ENCODE measurements around the gene ZNF224.

ZNF224 gene

DNA sequence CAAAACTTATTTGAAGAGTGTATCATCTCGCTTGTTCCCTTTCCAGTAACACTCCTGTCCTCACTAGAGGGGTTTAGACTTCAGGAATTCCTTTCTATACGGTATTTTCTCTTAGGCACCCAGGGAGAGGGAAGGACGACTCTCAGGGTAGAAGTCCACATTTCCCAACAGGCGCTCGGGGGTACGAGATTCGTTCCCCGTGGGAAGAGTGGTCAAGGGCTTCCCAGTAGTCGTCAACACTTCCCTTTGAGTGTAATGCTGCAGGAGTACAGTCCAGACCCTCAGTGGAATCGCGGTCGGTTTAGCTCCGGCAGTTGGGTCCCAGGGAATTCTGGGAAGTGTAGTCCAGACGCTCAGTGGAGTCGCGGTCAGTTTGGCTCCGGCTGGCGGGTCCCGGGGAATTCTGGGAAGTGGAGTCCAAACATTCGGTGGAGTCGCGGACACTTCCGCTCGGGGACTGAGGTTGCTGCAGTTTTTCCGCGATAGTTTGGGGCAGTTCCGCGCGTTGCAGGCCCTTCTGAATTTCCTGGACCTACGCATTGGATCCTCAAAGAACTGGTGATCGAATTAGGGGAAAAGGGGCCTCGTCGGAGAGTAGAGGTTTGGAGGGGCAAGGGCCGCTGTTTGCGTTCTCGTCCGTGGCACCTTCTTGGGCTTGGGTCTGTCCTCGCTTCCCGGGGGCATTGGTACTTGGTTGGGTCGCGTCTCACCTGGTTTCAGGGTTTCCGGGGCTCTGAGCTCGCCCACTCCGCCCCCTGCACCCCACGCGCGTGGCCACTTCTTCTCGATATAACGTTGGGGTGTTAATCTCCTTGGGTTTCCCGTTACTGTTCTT, at the start of gene ZNF224:
Gene ZNF224 (plus strand): TSS at position 431 of the 835 bp plus-strand sequence. CDS start 3,513 bp downstream, outside the sequence.
- Histone ChIP-seq H3K9me3 (ENCODE audit: severe bottlenecking) (no peaks in the 10 kb centered on the region), H3K4me1 (ENCODE audit: insufficient read depth, poor library complexity, severe bottlenecking) (peaks cover 3% of the 10 kb centered on the region), H3K36me3 (ENCODE audit: low read depth) (peaks cover 26% of the 10 kb centered on the region), H3K27me3 (ENCODE audit: insufficient read depth, poor library complexity, severe bottlenecking) (no peaks in the 10 kb centered on the region), H3K4me3 (ENCODE audit: severe bottlenecking) (peak within 1 kb of the TSS; percentile 47), H3K27ac (ENCODE audit: poor library complexity, severe bottlenecking) (peak within 1 kb of the TSS; percentile 43)
- peak; percentile 88 for DNase-seq (ENCODE audit: low spot score)
- ATAC-seq (ENCODE audit: low read depth) = peak; percentile 97
- TF ChIP-seq CTCF (IDR thresholded peaks at IDR 0.05; ENCODE audit: poor library complexity, severe bottlenecking) = no peak

DNA sequence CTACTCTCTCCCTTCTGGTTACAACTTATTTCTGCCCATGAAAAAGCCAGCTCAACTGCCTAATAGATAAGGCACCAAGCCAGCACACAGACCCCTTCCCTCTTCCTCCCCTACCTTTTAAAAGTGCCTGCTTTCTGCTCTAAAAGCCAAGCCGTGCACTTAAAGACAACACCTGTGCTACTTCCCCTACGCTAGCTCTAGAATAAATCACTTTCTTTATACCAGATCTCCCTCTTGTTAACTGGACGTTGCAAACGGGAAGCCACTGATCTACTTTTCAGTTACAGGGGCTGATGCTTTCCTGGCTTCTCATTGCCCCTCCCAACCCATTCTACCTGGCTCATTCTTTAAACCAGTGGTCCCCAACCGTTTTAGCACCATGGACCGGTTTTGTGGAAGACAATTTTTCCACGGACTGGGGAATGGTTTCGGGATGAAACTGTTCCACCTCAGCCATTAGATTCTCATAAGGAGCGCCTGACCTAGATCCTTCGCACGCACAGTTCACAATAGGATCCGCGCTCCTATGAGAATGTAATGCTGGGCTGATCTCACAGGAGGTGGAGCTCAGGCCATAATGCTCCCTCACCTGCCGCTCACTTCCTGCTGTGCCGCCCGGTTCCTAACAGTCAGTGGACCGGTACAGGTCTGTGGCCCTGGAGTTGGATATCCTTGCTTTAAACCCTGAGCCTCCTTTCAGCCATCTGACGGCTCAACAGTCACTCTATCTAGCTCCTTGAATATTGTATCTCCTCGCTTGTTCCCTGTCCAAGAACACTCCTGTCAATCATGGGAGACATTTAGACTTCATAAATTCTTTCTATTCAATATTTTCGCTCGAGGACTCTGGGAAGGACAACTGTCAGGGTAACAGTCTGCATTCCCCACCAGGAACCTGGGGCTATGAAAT, 43.2 kb upstream of the ZNF224 start:
- no peaks in the 10 kb centered on the region for H3K27me3 ChIP-seq (ENCODE audit: insufficient read depth, poor library complexity, severe bottlenecking)
- no peaks in the 10 kb centered on the region; the same call in 1 of the 2 replicates for H3K36me3 ChIP-seq (ENCODE audit: low read depth)
- ATAC-seq (ENCODE audit: low read depth) = peak; percentile 46
- TF ChIP-seq CTCF (IDR thresholded peaks at IDR 0.05; ENCODE audit: poor library complexity, severe bottlenecking) = no peak
- no peak for DNase-seq (ENCODE audit: low spot score)
- H3K9me3 ChIP-seq (ENCODE audit: severe bottlenecking) = no peaks in the 10 kb centered on the region
- peak overlapping the region; percentile 13 for H3K27ac ChIP-seq (ENCODE audit: poor library complexity, severe bottlenecking)
- H3K4me1 ChIP-seq (ENCODE audit: insufficient read depth, poor library complexity, severe bottlenecking) = peaks cover 8% of the 10 kb centered on the region
- H3K4me3 ChIP-seq (ENCODE audit: severe bottlenecking) = peak overlapping the region; percentile 46

GRCh38 chr19:44051650-44052402, 42.3 kb upstream of the ZNF224 start, which contains the start of gene ZNF223:
TSS of gene ZNF223 (plus strand) at chr19:44052036. CDS start at chr19:44055177, 3,141 bp downstream.
- ATAC-seq (ENCODE audit: low read depth) = peak; percentile 99
- Histone ChIP-seq H3K9me3 (ENCODE audit: severe bottlenecking) (no peaks in the 10 kb centered on the region), H3K27me3 (ENCODE audit: insufficient read depth, poor library complexity, severe bottlenecking) (no peaks in the 10 kb centered on the region), H3K4me1 (ENCODE audit: insufficient read depth, poor library complexity, severe bottlenecking) (peaks cover 8% of the 10 kb centered on the region), H3K36me3 (ENCODE audit: low read depth) (peaks cover 2% of the 10 kb centered on the region), H3K4me3 (ENCODE audit: severe bottlenecking) (peak within 1 kb of the TSS; percentile 46), H3K27ac (ENCODE audit: poor library complexity, severe bottlenecking) (peak within 1 kb of the TSS; percentile 13)
- DNase-seq (ENCODE audit: low spot score) = peak; percentile 95
- TF ChIP-seq CTCF (IDR thresholded peaks at IDR 0.05; ENCODE audit: poor library complexity, severe bottlenecking) = no peak

- DNase-seq (ENCODE audit: low spot score) (no peak), ATAC-seq (ENCODE audit: low read depth) (no peak)
- peaks cover 8% of the 10 kb centered on the region for H3K4me1 ChIP-seq (ENCODE audit: insufficient read depth, poor library complexity, severe bottlenecking)
Observed at GRCh38 chr19:44055870-44056269, 38.3 kb upstream of the ZNF224 start.

More at GRCh38 chr19:44055870-44056269, 38.3 kb upstream of the ZNF224 start:
- Histone ChIP-seq H3K36me3 (ENCODE audit: low read depth) (peaks cover 14% of the 10 kb centered on the region), H3K27ac (ENCODE audit: poor library complexity, severe bottlenecking) (no peak overlapping the region), H3K27me3 (ENCODE audit: insufficient read depth, poor library complexity, severe bottlenecking) (no peaks in the 10 kb centered on the region), H3K4me3 (ENCODE audit: severe bottlenecking) (no peak overlapping the region), H3K9me3 (ENCODE audit: severe bottlenecking) (no peaks in the 10 kb centered on the region)
- TF ChIP-seq CTCF (IDR thresholded peaks at IDR 0.05; ENCODE audit: poor library complexity, severe bottlenecking) = no peak

Data from RWPE2 (cell line).